HG03378 (cell line): ENCODE measurements around the gene SPAG7.

Source experiments
- ATAC-seq: cut with Tn5 transposase; IDR thresholded peaks from one replicate; pipeline ENCODE4 v1.9.1; 2021; ENCODE audit warnings: mild to moderate bottlenecking, moderate library complexity; ENCODE audit not compliant: unreplicated experiment

SPAG7 gene

DNA sequence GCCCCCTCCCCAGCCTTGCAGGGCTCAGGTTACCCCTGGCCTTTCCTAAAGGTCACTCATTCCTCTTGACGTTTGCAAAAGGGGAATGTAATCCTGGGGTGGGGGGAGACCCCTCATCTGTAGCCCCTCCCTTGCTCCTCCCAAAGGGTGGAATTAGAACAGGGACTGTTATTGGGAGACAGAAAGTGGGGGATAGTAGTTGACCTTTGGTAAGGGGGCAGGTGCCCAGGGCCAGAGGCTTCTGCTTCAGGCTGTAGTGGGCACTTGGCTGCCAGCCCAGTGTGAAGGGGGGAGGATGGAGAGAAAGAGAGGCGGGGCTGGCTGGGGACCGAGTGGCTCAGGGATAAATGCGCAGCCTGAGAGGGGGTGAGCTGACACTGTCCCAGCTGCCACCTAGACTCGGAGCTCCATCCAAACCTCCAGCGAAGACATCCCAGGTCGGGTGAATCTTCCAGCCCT lies 16.8 kb downstream of the SPAG7 start, which contains the start of gene ENO3:
Gene ENO3, plus strand, starts transcription at position 374 of the 459 bp plus-strand sequence. CDS start 711 bp downstream, outside the sequence.
- no peak for ATAC-seq

DNA sequence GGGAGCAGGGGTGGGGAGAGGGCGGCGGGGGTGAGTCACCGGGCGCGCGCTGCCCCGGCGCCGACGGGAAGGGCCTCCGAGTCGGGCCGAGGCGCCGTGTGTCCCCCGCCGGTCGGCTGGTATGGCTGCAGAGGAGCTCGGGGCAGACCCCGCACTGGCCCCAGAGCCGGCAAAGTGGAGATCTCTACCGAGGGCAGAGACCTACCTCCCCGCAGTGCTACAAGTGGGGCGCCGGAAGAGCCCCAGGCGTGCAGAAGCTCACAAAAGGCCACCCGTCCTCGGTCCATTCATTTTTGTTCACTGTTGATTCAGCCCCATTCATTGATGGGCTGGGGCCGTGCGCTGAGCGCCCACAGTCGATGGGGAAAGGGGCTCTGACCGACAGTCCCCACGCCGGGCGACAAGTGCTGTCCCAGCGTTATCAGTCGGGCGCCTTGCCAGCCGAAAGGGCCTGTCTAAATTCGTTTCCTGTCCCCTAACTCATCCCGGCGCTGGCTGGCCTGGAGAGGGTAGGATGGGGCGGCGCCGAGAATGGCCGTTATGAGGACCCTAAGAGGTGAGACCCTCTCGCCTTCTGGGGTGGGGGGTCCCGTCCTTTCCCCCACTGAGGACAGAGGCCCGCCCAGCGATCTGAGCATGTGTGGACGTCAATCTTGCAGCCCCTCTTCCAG lies 17.4 kb downstream of the SPAG7 start:
- ATAC-seq = no peak

DNA sequence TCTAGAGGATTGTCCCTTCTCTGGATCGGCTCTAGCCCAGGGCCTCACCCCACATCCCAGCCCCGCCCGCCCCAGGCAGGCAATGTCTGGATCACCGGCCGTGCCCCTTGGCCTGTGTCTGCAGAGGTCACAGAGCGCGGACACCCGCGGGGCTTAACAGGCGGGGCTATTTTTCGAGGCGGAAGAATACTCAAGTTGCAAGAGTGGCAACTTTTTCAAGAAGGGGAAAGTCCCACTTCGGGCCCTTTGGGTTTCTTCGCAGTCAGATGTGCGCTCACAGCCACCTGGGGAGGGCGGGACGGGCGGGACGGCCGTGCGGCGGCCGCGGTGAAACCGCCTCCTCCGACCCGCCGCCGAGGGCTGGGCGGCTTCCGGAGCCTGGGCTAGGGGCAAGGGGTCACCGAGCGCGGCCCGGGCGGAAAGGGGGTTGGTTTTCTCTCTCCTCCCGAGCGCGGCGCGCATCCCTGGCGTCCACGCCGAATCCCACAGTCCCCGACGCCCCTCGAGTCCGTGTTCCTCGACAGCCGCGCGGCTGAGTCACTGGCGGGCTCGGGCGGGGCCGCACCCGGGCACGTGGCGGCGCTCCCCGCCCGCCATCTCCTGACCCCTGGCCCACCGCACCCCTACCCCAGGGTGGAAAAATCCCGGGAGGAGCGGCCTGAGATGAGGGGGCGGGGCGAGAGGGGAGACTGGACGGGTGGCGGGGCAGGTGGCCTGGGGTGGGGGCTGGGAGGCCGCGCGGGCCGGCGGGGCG lies 18.1 kb downstream of the SPAG7 start:
- ATAC-seq = peak; percentile 37

DNA sequence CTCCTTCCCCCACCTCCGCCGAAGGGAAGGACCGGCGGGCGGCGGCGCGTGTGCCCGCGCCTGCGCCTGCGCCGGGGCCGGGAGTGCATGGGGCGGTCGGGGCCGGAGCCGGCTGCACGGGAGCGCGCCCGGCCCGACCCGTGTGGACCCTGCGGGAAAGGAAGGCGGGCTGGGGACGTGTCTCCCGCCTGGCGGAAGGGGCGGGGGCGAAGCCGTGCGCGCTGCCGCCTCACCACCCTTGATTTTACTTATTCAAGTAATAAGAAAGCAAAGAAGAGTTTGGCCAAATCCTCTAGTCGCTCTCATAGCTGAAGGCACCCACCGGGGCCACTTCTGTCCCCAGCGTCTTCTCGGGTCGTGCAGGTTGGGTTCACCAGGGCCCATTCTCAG lies 18.7 kb downstream of the SPAG7 start:
- ATAC-seq = peak; percentile 17

DNA sequence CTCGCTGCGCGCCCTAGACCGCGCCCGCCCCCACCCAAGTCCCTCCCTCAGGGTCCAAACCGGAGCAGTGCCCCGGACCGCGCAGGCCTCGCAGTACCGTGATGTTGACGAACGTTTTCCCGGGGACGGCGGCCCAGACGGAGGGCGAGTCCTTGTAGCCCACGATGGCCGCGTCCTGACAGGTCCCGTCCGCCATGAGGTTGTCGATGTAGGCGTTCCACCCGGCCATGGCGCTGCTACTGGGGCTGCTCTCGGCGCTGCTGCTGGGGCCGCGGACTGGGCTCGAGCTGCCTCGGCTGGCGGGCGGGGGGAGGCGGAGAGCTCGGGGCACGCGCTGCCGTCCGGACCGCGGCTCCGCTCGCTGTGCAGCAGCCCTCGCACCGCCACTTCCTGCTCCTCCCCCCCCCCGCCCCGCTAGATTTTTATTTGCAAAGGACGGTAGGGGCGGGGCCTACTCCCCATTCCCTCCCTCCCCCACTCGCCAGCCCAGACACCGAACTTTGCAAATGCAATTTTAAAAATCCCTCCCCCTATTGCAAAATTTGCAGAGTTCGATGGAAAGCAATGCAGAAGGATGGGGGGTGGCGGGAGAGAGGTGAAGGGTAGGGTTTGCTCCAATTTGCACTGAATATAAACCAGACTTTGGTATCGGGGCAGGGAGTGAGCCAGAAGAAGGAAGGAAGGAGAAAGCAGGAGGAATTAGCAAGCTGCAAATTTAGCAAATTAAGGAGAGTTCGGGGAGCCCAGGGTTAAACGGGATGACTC lies 19.3 kb downstream of the SPAG7 start, which contains the start of gene PFN1:
Gene PFN1, minus strand, starts transcription at position 365 of the 765 bp plus-strand sequence. Its CDS starts 136 bp downstream, at position 229.
- peak; percentile 1 for ATAC-seq

DNA sequence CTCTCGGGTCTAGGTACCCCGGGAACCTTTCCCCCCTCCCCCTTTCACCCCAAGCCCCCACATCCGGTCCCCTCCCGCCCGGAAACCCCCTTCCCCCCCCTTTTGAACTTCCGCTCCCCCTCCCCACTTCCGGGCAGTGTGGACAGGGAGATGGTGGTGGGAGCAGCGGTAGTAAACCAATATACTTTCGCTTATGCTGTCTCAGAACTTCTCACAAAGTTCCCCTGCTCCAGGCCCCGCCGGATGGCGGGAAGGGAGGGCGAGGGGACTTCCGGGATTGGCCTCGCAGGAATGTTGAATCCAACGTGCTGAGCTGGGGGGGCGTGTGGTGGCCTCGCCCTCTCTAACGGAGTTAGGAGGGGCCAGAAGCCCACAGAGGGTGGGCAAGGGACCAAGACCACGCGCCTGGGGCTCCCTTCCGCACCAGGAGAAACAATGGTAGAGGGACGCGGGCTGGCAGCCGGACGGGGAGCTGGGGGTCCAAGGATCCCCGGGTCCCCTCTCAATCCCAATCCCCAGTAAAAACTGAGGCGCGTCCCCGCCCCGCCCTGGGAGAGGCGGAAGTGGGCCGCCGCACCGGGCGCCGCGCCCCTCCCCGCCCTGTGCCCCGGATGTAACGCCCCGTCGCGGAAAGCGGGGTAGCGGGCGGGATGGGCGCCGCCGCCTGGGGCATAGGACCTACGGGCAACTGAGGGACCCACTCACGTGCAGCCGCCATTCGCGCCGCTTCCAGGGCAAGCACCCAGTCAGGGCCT lies 20.0 kb downstream of the SPAG7 start:
- no peak for ATAC-seq

DNA sequence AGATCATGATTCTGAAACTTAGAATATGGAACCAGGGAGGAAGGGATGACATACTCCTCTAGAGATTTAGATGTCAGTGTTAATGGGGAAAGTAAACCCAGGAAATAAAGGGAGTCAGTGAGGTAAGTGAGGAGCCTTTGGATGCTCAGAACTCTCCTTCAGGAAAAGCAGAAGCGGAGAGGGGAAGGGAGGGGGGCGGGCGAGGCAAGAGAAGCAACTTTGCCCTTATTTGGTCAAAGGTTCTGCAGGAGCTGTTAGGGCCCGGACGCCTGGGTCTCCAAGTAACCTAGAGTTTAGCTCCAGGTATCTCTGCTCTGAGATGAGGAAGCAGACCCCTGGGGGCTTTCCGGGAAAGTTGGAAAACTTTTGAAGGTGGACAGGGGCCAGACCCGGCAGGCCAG lies 20.6 kb downstream of the SPAG7 start:
- ATAC-seq = no peak

DNA sequence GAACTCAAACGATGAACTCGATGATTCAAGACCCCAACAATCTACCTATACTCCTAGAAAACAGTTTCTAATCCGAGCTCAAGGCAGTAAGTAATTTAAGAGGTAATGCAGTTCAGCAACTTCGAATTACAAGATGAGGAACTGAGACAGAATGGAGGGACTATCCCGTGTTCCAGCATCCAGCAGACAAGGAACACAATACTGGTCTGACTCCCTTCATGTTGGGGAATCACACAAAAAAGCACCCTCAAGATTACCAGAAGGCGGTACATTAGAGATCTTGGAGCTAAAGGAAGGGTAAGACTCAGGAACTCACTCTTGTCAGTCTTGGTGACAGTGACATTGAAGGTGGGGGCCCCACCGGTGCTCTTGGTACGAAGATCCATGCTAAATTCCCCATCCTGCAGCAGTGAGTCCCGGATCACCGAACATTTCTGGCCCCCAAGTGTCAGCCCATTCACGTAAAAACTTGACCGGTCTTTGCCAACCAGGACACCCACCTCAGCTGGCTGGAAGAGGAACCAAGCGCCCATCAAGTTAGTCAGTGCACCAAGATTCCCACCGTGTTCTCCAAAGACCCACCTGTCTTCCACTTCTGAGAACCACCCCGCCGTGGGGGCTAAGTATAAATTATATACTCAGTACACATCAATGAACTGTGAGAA lies 21.2 kb downstream of the SPAG7 start:
- no peak for ATAC-seq

DNA sequence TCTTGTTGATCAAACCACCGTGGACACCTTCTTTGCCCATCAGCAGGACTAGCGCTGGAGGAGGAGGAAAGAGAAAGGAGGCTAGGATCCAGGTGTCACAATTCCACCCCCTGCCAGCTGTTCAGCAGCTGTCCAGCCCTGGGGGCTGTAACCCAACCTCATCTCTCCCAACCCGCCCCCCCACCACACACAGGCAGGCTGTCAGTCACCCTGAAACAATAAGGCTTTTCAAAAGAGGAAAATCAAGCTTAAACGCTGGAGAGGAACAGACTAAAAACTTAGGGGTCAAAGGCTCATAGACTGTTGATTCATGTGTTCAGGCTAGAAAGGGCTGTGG lies 21.7 kb downstream of the SPAG7 start:
- ATAC-seq = no peak

DNA sequence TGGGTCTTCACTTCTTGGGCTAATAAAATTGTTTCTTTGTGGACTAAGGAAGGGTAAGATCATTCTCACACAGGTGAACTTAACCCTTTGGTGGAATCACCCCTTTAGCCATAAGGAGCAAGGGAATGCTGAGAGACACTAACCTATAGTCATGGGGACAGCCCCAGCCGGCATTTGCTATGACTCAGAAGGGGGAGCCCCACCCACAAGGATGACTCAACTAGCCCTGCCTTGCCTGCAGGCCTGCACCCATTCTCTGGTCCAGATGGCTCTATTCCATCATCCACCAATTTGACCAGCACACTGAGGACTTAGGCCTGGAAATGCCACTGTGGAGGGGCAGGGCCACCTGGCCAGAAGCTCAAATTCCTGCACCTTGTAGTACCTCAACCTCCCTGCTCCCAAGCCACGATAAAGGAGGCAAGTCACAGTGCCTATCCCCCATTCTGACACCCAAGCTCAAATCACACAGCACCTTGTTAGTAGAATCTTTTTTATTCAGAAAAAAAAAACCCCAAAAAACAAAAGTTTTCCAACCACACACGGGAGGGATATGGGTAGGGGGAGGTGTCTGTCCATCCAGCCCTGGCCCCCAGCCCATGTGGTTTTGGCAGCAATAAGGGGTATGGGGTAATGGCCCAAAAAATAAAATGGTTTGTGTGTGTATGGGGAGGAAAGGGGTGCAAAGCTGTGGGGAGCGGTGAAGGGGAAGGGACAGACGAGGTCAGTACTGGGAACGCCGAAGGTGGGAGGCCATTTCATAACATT lies 22.3 kb downstream of the SPAG7 start:
- peak; percentile 30 for ATAC-seq

DNA sequence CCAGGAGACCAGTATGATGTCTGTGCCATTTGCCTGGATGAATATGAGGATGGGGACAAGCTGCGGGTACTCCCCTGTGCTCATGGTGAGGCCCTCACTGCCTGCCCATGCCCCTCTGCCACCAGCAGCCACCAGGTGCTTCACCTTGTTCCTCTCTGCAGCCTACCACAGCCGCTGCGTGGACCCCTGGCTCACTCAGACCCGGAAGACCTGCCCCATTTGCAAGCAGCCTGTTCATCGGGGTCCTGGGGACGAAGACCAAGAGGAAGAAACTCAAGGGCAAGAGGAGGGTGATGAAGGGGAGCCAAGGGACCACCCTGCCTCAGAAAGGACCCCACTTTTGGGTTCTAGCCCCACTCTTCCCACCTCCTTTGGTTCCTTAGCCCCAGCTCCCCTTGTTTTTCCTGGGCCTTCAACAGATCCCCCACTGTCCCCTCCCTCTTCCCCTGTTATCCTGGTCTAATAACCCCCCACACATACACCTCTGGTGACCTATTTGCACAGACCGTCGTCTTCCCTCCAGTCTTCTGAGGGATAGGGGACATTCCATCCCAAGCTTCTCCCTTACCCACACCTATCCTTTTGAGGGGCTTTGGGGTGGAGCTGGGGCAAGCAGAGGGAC lies 23.0 kb downstream of the SPAG7 start:
- no peak for ATAC-seq

DNA sequence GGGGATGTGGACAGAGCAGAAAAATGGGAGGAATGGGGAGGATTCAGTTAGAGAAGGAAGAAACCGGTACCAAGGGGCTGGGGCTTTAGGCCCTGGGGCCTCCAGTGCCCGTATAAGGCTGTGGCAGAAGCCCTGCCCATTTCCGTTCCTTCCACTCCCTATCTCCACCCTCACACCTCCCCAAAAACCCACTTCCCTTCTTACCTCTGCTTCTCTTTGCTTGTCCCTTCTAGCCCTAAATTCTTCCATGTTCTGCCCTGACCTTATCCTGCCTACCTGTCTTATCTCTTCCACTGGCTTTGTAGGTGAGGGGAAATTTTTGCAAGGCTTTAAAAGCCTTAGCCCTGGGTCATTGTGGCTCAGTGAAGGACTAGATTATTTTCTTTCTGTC lies 23.5 kb downstream of the SPAG7 start:
- ATAC-seq = no peak

DNA sequence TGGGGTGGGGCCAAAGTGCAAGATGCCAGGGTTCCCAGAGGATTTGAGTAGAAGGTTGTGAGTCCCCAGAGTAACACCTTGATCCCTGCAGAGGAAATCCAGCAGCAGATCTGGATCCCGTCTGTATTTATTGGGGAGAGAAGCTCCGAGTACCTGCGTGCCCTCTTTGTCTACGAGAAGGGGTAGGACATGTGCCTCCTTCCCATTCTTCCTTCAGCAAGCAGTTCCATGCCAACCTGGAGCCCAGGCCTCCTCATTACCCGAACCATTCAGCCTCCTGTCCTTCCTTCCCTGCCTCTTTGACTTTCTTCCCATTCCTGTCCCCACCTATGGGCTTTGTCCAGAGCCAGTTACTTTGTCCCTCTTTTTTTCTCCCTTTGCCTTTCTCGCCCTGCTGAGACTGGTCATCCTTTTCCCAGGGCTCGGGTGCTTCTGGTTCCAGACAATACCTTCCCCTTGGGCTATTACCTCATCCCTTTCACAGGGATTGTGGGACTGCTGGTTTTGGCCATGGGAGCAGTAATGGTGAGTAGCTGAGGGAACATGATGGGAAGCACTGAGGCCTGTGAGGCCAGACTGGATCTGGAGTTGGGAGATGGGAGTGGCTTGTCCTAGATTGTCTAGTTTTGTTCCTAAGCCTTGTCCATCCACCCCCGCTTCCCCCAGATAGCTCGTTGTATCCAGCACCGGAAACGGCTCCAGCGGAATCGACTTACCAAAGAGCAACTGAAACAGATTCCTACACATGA lies 24.7 kb downstream of the SPAG7 start:
- ATAC-seq = no peak

DNA sequence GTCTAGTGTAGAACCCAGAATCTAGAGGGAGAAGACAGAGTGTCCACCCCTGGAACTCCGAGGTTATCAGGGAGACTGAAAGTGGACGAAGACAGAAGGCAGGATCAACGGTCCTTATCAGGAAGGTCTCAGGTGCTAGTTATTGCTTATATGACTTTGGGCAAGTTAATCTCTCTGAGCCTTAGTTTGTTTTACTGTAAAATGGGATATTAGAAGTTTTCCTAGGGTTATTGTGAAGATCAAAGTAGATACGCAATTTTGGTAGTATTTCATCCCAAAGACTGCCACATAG lies 26.4 kb downstream of the SPAG7 start:
- no peak for ATAC-seq

DNA sequence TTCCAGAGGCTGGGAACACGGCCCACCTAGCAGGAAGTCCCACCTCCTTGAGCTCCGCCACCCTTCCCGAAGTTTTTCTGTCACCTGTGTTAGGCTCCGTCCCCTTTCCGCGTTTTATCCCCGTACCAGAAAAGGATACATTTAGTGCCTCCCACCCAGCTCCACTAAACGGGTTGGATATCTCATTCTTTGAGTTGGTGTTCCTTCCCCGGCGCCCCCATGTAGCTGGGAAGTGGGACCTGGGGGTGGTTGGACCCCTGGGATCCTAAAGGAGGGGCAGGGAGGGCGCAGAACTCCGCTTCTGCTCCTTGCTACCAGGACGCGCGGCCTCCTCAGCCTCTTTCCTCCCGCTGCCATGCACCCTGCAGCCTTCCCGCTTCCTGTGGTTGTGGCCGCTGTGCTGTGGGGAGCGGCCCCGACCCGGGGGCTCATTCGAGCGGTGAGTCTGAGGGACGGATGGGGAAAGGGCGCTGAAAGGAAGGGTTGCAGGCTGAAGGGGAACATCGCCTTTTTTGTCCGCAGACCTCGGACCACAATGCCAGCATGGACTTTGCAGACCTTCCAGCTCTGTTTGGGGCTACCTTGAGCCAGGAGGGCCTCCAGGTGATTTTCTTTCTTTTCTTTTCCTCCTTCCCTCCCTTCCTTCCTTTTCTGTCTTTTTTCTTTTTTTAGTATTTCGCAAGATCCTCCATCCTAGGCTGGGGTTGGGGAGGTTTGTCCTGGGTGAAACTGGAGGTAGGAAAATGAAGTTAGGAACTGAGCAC lies 26.9 kb downstream of the SPAG7 start:
- no peak for ATAC-seq

DNA sequence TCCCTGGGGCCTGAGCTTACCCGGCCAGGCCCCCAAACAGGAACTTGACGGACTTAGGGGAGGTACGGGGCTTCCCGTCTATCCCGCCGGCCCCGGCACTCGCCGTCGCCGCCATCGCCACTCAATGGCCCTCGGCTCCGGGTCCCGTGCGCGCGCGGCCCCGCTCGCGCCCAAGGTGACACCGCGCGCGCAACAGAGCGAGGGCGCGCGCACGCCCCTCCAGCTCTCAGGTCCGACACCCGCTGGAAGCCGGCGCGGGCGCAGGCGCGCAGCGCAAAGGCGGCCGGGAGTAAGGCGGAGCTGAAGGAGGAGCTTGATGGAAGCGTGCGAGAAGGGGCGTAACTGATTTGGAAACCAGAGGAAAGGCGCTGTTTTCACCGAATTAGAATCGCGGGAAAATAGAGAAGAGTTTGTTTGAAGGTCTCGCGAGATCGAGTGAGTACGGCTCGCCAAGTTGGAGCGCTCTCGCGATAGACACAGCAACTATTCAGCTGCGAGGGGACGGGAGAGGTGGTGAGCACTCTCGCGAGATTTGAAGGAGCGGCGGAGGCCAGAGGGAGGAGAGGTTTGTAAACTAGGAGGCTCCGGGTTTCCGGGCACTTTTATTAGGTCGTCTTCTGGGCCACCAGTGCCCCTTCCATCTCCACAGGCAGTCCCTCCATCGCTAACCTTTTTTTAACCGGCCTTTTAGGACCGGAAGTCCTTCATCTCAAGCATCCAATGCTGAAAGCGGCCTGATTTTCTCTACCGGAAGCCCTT lies 27.6 kb downstream of the SPAG7 start, which contains the start of the genes RNF167 and SLC25A11:
Gene RNF167, plus strand, starts transcription at position 473 of the 759 bp plus-strand sequence. CDS start 642 bp downstream, outside the sequence.
Gene SLC25A11, minus strand, starts transcription at position 251 of the 759 bp plus-strand sequence. Its CDS starts 136 bp downstream, at position 115.
- ATAC-seq = peak; percentile 77

DNA sequence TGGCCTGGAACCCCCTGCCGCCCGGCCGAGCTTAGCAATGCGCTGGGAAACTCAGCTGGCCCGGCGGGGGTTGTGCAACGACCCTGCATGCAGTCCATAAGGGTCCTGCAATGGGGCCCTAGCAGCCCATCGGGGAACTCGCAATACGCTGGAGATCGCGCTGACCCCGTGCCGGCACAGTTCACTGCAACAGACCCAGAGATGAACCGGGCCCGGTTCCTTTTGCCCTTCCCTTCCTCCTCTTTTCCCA lies 28.1 kb downstream of the SPAG7 start:
- peak; percentile 6 for ATAC-seq
